ENCODE results near the gene NDST4. TPM values are rescaled to one million over a fixed set of nuclear protein-coding genes. Genes with fewer than 3 reads are reported as not detected.

The NDST4 gene
- total RNA-seq, 1 donor from 2014 or later, result not detected

DNA sequence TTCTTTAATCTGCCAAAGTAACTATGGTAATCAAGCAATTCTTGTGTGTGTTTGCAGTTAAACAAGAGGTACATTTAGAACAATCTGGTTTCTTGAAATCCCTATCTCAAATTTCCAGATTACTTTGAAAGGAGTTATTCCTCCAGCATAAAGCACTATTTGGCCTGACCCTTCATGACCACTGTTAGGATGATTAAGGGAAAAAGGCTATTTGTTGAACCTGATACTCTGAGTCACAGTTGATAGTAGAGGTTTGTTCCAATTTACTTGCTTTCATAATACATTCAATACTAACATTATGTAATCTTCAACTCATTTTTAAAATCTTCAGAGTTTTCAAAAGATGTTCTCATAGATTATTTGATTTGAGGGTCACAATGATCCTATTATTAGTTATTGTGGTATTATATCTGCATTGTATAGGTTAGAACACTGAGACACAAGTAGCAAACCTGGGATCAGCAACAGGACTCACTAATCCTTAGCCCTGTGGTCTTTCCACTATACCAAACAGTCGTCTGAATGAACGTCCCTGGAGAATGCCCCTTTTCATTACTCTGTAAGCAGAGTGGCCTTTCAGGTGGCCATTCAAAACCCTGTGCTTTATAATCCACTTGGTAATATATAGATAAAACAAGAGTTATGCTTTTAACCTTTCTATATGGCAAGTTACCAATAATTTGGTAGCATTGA lies 8.1 kb upstream of the NDST4 start:
- H3K27me3 ChIP-seq, result no peaks in the 10 kb centered on the region
- DNase-seq (ENCODE audit: extremely low spot score in 2 of 2), result no peak

DNA sequence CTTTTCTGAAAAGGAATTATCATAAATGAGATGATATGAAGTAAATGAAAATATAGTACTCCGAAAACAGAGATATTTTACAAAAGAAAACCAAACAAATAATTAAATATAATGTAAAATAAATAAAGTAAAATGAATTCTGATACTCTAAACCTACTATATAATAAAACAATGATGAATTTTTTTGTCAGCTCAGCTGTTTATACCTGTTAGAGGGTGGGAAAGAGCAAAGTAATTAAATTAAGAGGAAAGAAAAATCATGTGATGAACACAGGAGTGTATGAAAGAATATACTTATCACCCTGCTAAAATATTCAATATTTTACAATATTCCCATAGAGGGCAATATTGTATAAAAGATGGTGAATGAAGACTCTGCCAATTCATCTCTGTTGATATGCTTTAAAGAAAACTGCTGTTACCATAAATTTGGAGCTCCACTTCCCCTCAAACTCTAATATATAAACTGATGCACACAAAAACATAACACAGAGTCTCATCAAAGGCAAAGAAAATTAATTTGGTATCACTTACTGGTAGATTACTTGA lies 6.5 kb upstream of the NDST4 start:
- H3K27ac ChIP-seq, result no peak overlapping the region
- DNase-seq (ENCODE audit: extremely low spot score in 2 of 2), result no peak
- no peak overlapping the region for H3K4me3 ChIP-seq
- TF ChIP-seq, protein P1, sequence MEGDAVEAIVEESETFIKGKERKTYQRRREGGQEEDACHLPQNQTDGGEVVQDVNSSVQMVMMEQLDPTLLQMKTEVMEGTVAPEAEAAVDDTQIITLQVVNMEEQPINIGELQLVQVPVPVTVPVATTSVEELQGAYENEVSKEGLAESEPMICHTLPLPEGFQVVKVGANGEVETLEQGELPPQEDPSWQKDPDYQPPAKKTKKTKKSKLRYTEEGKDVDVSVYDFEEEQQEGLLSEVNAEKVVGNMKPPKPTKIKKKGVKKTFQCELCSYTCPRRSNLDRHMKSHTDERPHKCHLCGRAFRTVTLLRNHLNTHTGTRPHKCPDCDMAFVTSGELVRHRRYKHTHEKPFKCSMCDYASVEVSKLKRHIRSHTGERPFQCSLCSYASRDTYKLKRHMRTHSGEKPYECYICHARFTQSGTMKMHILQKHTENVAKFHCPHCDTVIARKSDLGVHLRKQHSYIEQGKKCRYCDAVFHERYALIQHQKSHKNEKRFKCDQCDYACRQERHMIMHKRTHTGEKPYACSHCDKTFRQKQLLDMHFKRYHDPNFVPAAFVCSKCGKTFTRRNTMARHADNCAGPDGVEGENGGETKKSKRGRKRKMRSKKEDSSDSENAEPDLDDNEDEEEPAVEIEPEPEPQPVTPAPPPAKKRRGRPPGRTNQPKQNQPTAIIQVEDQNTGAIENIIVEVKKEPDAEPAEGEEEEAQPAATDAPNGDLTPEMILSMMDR (IDR thresholded peaks at IDR 0.05), result no peak
- TF ChIP-seq POLR2A (IDR thresholded peaks at IDR 0.05), result no peak
- TF ChIP-seq POLR2AphosphoS5 (IDR thresholded peaks at IDR 0.05; ENCODE audit: insufficient read depth in 1 of 2, low read depth in 1 of 2), result no peak
- H3K27me3 ChIP-seq, result no peaks in the 10 kb centered on the region
- no peaks in the 10 kb centered on the region for H3K36me3 ChIP-seq
- intact Hi-C loops (cut with DNase I), result no loop called here
- H3K9me3 ChIP-seq, result no peaks in the 10 kb centered on the region
- no peaks in the 10 kb centered on the region for H3K4me1 ChIP-seq

More for the DNA sequence above, 8.1 kb upstream of the NDST4 start:
- no peak overlapping the region for H3K27ac ChIP-seq
- H3K4me3 ChIP-seq, result no peak overlapping the region
- TF ChIP-seq, protein P1 (IDR thresholded peaks at IDR 0.05), result no peak
- TF ChIP-seq POLR2A (IDR thresholded peaks at IDR 0.05) (no peak), POLR2AphosphoS5 (IDR thresholded peaks at IDR 0.05; ENCODE audit: insufficient read depth in 1 of 2, low read depth in 1 of 2) (no peak)
- intact Hi-C loops (cut with DNase I), result no loop called here
- no peaks in the 10 kb centered on the region for H3K36me3 ChIP-seq
- H3K9me3 ChIP-seq, result no peaks in the 10 kb centered on the region
- H3K4me1 ChIP-seq, result no peaks in the 10 kb centered on the region

DNA sequence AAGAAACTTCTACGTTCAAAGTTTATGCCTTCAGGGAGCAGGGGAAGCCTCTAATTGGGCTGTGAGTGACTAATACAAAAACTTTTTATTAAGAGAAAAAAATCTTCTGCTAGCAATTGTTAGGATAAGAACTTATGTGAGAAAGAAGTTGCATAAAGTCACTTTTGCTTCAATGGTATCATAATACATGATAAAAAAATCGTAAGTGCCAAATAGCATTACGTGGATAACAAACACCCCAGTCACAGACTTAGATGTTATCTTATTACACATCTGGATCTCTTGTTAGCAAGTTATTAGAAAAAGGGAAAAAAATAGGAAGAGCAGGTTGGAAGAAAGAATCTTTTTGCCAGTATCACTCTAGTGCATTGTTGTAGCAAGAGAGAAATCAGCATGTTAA lies 4.2 kb upstream of the NDST4 start:
- no peaks in the 10 kb centered on the region for H3K36me3 ChIP-seq
- H3K4me1 ChIP-seq, result peaks cover 8% of the 10 kb centered on the region
- intact Hi-C loops (cut with DNase I), result no loop called here
- DNase-seq (ENCODE audit: extremely low spot score in 2 of 2), result no peak
- no peak overlapping the region for H3K4me3 ChIP-seq
- no peak overlapping the region for H3K27ac ChIP-seq
- TF ChIP-seq, protein P1 (IDR thresholded peaks at IDR 0.05), result no peak
- TF ChIP-seq POLR2AphosphoS5 (IDR thresholded peaks at IDR 0.05; ENCODE audit: insufficient read depth in 1 of 2, low read depth in 1 of 2) (no peak), POLR2A (IDR thresholded peaks at IDR 0.05) (no peak)
- H3K9me3 ChIP-seq, result no peaks in the 10 kb centered on the region
- H3K27me3 ChIP-seq, result no peaks in the 10 kb centered on the region

DNA sequence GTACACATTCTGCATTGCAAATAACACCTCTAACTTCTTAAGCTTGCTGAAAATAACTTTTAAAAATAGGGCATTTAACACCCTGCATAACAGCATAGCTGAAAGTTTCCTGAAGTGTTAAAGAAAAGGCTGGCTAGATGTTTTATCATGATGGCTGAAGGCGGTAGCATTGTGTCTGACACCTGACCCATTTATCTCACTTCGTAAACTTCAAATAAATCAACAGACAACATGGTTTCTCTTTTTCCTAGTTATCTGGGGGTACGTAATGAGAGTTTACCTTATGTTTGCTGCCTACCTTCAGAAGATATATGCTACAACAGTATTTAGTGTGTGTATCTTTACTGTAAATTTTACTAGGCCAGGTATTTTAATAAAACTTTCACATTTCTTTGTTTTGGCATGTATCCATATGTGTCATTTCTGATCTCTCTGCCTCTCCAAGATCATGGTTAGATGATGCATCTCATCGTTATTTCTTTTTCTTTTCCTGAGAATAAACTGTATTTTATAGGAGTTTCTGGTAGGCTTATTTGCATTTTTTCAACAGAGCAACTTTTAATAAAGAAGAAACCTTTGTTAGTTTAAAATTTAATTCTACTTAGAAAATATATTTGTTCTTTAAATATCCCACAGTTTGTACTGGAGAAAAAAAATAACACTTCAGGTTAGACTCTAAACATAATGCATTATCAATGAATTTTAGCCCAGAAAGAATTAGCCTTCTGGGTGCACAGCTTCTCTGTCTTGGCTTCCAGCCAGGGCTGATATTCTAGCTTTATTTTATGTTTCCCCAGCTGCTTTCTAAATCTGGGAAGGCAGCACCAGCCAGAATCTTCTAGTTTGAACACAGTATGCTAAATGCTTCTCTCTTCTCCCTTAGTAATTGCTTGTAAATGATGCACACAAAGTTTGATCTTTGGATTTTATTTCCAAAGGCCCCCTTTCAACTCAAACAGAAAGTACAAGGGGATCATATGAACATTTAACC lies 2.9 kb downstream of the NDST4 start:
- Histone ChIP-seq H3K36me3 (no peaks in the 10 kb centered on the region), H3K9me3 (no peaks in the 10 kb centered on the region), H3K4me1 (peaks cover 8% of the 10 kb centered on the region), H3K27me3 (no peaks in the 10 kb centered on the region), H3K4me3 (no peak overlapping the region), H3K27ac (no peak overlapping the region)
- no peak for DNase-seq (ENCODE audit: extremely low spot score in 2 of 2)
- TF ChIP-seq POLR2AphosphoS5 (IDR thresholded peaks at IDR 0.05; ENCODE audit: insufficient read depth in 1 of 2, low read depth in 1 of 2) (no peak), POLR2A (IDR thresholded peaks at IDR 0.05) (no peak)
- TF ChIP-seq, protein P1 (IDR thresholded peaks at IDR 0.05), result no peak
- intact Hi-C loops (cut with DNase I), result no loop called here

Measured in vagina (tissue), 2 donors.